Right hindlimb (tissue), 1 donor: Measurements from ENCODE around the gene RYR1.
"Not testable (repeated sequence)": the region's sequence is repeated elsewhere in the genome, so short reads cannot be mapped to it uniquely, and the experiment has no call there.

ENCODE experiments used
- DNase-seq: peaks from one replicate; pipeline ENCODE4 v3.0.0-alpha.2; 2018

Gene RYR1

DNA sequence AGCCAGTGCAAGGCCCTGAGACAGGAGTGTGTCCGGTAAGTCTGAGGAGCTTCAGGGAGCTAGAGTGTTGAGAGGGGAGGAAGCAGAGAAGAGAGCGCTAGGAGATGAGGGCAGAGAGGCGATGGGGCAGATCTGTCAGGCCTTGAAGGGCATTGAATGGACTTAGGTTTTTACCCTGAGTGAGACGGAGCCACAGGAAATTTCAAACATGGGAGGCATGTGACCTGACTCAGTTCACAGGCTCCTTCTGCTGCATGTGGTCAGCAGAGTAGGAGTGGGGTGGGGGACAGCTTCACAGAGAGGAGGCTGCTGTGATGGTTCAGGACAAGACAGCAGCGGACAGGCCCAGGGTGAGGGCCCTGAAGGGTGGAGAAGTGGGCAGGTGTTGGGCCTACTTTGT is 33.1 kb upstream of the RYR1 start:
- DNase-seq: no peak

- DNase-seq: no peak
Observed at GRCh38 chr19:38401148-38401547, 32.3 kb upstream of the RYR1 start.

DNA sequence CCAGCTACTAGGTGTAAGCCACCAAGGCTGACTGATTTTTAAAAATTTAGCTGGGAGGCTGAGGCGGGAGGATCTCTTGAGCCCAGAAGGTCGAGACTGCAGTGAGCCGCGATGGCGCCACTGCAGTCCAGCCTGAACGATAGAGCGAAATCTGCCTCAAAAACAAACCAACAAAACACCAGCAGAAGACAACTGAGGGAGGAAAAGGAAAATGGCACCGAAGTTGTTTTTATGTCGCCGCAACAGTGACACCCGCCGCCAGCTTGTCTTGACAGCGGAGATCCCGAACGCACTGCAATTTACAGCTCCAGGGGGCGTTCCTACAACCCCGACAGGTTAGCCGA is 30.9 kb upstream of the RYR1 start:
- DNase-seq: no peak

DNA sequence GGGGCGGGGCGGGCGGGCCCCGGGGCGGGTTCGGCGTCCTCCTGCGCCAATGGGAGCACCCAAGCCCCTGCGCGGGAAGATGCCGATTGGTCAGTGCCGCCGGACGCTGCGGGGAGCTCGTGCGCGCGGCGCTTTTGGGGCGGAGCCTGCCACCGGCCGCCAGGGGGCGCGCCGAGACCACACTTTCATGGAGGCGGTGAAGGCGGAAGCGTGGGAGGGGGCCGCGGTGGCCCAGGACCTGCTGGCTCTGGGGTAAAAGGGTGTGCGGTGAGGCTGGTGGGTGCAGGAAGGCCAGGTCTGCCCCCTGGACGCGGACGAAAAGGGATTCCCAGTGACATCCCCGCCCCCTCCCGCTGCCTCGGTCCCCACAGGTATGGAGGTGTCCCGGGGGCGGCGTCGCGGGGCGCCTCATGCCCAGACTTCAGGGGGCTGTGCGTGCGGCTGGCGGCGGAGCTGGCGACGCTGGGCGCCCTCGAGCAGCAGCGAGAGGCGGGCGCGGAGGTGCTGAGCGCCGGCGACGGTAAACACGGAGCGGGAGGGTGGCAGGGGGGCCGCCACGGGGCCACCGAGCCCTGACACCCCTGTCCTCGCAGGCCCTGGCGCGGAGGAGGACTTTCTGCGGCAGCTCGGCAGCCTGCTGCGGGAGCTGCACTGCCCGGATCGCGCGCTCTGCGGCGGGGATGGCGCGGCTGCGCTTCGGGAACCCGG is 30.4 kb upstream of the RYR1 start, which contains the start of gene FAM98C:
TSS of gene FAM98C (plus strand) at position 127 of the 708 bp plus-strand sequence. CDS start at position 188, 61 bp downstream.
- DNase-seq: peak; percentile 99

- no peak for DNase-seq
Observed at GRCh38 chr19:38404858-38405257, 28.6 kb upstream of the RYR1 start.

GRCh38 chr19:38405276-38405675 is 28.2 kb upstream of the RYR1 start:
- no peak for DNase-seq

DNA sequence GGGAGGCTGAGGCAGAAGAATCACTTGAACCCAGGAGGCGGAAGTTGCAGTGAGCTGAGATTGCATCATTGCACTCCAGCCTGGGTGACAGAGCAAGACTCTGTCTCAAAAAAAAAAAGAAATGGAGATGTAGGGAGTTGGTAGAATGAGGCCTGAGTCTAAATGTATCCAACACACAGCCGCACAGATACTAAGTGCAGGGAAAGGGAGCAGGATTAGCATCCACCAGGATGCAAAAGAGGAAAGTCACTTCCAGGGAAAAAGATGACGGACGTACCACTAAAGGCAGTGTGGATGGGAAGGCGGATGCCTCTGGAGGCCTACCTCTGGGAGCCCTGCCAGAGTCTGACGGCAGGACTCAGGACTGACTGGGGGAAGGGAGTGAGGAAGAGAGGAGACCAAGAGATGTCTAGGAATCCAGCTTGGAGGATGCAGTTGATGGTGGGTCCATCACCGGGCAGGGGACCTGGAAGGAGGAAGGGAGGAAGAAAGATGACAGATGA is 23.8 kb upstream of the RYR1 start:
- DNase-seq: peak; percentile 58

DNA sequence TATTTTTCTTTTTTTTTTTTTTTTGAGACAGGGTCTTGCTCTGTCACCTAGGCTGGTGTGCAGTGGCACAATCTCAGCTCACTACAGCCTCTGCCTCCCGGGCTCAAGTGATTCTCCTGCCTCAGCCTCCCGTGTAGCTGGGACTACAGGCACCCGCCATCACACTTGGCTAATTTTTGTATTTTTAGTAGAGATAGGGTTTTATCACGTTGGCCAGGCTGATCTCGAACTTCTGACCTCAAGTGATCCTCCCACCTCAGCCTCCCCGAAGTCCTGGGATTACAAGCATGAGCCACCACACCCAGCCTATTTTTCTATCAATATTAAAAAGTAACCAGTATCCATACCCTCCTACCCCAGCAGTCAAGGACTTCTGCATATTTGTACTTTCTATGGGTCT is 23.1 kb upstream of the RYR1 start:
- not testable (repeated sequence) for DNase-seq

GRCh38 chr19:38411041-38411712 is 22.3 kb upstream of the RYR1 start:
- DNase-seq: no peak

- DNase-seq: not testable (repeated sequence)
Observed at GRCh38 chr19:38411898-38412297, 21.6 kb upstream of the RYR1 start.

- no peak for DNase-seq
Observed at GRCh38 chr19:38412491-38412890, 21.0 kb upstream of the RYR1 start.

- DNase-seq: no peak
Observed at GRCh38 chr19:38412961-38413360, 20.5 kb upstream of the RYR1 start.

DNA sequence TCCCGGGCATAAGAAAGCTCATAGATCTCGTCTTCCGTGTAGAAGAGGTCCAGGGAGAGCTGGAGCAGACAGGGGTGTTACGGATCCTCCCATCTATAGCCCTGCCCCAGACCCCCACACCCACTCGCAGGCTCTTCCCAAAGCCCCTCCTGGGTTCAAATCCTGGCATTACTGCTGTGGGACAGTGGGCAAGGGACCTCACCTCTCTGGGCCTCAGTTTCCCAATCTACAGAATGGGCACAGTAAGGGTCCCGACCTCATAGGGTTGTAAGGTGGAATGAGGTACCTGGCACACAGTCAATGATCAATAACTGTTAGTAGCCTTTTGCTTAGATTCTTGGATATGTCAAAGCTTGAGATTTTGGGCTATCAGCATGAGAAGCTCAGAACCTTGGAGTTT is 20.1 kb upstream of the RYR1 start:
- DNase-seq: no peak

- no peak for DNase-seq
Observed at GRCh38 chr19:38417146-38417543, 16.3 kb upstream of the RYR1 start.

- peak; percentile 38 for DNase-seq
Observed at GRCh38 chr19:38417544-38418506, 15.7 kb upstream of the RYR1 start.

- DNase-seq: no peak
Observed at GRCh38 chr19:38420935-38421334, 12.6 kb upstream of the RYR1 start.

- DNase-seq: no peak
Observed at GRCh38 chr19:38421856-38422255, 11.6 kb upstream of the RYR1 start.

DNA sequence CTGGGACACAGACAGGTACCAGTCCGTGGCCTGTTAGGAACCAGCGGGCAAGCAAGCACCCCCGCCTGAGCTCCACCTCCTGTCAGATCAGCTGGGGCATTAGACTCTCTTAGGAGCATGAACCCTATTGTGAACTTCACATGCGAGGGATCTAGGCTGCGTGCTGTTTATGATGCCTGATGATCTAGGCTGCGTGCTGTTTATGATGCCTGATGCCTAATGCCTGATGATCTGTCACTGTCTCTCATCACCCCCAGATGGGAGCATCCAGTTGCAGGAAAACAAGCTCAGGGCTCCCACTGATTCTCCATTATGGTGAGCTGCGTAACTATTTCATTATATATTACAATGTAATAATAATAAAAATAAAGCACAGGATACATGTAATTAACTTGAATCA is 11.1 kb upstream of the RYR1 start:
- no peak for DNase-seq

DNA sequence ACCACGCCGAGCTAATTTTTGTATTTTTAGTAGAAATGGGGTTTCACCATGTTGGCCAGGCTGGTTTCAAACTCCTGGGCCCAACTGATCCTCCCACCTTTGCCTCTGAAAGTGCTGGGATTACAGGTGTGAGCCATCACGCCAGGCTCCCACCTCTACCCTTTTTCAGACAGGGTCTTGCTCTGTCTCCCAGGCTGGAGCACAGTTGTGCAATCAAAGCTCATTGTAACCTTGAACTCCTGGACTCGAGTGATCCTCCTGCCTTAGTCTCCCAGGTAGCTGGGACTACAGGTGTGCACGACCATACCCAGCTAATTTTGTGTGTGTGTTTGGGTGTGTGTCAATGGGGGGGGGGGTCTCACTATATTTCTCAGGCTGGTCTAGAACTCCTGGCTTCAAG is 9.2 kb upstream of the RYR1 start:
- no peak for DNase-seq

GRCh38 chr19:38425222-38425809 is 8.2 kb upstream of the RYR1 start:
- no peak for DNase-seq

- no peak for DNase-seq
Observed at GRCh38 chr19:38425810-38426466, 7.6 kb upstream of the RYR1 start, which contains the start of gene RASGRP4. RASGRP4 (minus strand) TSS chr19:38426219; CDS start chr19:38426091, 128 bp downstream.

- DNase-seq: not testable (repeated sequence)
Observed at GRCh38 chr19:38427035-38427677, 6.3 kb upstream of the RYR1 start.
